Measurements from ENCODE around the gene ARHGEF16.

Gene ARHGEF16

DNA sequence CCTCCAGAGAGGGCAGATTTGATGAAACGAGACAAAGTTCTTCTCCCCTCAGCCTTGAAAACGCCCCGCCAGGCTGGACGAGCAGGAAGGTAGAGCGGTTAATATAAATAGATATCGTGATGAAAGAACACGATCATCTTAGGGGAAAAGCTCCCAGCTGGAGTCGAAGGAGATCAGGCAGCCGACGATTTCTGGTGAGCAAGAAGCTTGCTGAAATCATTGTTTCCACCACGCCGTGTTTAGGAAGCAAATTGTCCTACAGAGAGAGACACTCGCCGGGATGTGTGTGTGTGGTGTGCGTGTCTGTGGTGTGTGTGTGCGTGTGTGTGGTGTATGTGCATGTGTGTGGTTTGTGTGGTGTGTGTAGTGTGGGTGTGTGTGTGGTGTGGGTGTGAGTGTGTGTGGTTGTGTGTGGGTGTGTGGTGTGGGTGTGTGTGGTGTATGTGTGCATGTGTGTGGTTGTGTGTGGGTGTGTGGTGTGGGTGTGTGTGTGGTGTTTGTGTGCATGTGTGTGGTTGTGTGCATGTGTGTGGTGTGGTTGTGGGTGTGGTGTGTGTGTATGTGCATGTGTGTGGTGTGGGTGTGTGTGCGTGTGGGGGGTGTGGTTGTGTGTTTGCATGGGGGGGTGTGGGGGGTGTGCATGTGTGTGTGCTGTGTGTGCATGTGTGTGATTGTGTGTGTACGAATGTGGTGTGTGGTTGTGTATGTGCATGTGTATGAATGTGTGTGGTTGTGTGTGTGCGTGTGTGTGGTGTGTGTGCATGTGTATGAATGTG, 44.9 kb upstream of the ARHGEF16 start:
- DNase-seq (ENCODE audit: extremely low read depth, low read depth), result no peak
- no peak overlapping the region for H3K4me3 ChIP-seq (replicated peaks; ENCODE audit: low read depth, low read length)
- TF ChIP-seq, protein P1, sequence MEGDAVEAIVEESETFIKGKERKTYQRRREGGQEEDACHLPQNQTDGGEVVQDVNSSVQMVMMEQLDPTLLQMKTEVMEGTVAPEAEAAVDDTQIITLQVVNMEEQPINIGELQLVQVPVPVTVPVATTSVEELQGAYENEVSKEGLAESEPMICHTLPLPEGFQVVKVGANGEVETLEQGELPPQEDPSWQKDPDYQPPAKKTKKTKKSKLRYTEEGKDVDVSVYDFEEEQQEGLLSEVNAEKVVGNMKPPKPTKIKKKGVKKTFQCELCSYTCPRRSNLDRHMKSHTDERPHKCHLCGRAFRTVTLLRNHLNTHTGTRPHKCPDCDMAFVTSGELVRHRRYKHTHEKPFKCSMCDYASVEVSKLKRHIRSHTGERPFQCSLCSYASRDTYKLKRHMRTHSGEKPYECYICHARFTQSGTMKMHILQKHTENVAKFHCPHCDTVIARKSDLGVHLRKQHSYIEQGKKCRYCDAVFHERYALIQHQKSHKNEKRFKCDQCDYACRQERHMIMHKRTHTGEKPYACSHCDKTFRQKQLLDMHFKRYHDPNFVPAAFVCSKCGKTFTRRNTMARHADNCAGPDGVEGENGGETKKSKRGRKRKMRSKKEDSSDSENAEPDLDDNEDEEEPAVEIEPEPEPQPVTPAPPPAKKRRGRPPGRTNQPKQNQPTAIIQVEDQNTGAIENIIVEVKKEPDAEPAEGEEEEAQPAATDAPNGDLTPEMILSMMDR (IDR thresholded peaks at IDR 0.05; ENCODE audit: low read depth, low read length, missing control alignments), result no peak

DNA sequence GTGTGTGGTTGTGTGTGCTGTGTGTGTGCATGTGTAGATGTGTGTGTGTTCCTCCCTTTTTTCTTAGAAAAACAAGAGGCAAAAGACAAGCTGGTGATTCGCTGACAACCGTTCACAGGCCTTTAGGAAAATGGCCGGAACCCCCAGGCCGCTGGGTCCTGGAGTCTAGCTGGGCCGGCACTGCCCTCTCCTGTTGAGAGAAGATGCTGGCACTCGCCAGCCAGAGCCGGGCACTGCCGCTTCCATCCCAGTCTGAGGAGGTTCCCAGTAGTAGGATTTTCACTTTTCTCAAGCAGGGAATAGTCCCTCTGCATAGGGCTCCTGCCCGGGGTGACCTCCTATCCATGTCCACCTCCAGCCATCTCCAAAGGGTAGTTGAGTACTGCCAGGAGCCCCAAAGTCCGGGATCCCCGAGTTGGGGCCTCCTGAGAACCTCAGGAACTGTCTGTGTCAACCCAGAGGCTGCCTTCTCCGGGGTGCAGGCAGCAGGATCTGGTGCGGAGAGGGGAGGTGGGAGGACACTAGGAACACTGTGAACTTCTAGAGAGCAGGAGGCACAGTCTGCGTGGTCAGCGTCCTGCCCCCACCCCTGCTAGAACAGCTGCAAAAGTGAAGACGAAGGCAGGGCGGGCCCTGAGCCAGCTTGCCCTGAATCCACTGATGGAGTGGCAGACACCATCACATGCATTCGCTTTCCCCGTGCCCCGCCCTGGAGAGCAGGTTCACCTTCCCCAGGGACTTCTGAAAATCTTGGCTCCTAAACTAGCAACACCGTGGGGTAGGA, 44.1 kb upstream of the ARHGEF16 start:
- TF ChIP-seq, protein P1 (IDR thresholded peaks at IDR 0.05; ENCODE audit: low read depth, low read length, missing control alignments), result peak; percentile 49
- no peak for DNase-seq (ENCODE audit: extremely low read depth, low read depth)
- no peak overlapping the region for H3K4me3 ChIP-seq (replicated peaks; ENCODE audit: low read depth, low read length)

DNA sequence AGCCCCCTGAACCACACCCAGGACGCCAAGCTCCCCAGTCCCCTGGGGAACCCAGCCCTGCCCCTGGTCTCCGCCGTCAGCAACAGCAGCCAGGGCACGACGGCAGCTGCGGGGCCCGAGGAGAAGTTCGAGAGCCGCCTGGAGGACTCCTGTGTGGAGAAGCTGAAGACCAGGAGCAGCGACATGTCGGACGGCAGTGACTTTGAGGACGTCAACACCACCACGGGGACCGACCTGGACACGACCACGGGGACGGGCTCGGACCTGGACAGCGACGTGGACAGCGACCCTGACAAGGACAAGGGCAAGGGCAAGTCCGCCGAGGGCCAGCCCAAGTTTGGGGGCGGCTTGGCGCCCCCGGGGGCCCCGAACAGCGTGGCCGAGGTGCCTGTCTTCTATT, 42.7 kb upstream of the ARHGEF16 start:
- TF ChIP-seq, protein P1 (IDR thresholded peaks at IDR 0.05; ENCODE audit: low read depth, low read length, missing control alignments), result no peak
- H3K4me3 ChIP-seq (replicated peaks; ENCODE audit: low read depth, low read length), result no peak overlapping the region
- DNase-seq (ENCODE audit: extremely low read depth, low read depth), result no peak

DNA sequence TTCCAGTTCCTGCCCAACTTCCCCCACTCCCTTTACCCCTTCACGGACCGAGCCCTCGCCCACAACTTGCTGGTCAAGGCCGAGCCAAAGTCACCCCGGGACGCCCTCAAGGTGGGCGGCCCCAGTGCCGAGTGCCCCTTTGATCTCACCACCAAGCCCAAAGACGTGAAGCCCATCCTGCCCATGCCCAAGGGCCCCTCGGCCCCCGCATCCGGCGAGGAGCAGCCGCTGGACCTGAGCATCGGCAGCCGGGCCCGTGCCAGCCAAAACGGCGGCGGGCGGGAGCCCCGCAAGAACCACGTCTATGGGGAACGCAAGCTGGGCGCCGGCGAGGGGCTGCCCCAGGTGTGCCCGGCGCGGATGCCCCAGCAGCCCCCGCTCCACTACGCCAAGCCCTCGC, 42.1 kb upstream of the ARHGEF16 start:
- TF ChIP-seq, protein P1 (IDR thresholded peaks at IDR 0.05; ENCODE audit: low read depth, low read length, missing control alignments), result no peak
- no peak for DNase-seq (ENCODE audit: extremely low read depth, low read depth)
- no peak overlapping the region for H3K4me3 ChIP-seq (replicated peaks; ENCODE audit: low read depth, low read length)

DNA sequence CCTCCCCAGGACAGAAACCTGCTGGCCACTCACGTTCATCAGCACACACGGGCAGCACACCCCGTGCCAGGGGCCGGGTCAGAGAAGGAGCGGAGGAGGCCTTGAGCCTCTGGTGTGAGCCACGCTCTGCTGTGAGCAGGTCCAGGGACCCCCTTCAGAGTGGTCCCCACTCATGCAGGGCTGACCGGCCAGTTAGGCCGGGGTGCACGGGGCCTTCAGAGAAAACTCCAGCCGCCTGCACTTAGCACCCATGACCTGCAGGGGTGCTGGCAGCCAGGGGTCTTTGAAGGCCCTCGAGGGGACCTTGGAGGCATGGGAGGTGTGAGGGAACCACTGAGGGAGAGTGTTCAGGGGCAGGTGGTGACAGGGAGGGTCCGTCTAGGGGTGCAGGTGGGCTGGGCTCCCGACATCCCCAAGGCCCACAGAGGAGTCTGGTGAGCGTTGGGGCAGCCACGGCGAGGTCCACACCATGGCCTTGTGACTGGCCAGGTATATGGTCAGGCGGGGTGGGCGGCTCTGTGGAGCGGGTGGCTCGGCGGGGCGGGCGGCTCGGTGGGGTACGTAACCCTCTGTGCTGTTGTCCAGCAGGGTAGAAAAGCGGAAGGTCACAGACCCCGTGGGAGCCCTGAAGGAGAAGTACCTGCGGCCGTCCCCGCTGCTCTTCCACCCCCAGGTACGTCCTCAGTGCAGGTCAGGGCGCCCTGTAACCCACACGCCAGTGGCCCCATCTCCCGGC, 40.3 kb upstream of the ARHGEF16 start:
- no peak for DNase-seq (ENCODE audit: extremely low read depth, low read depth)
- TF ChIP-seq, protein P1 (IDR thresholded peaks at IDR 0.05; ENCODE audit: low read depth, low read length, missing control alignments), result no peak

DNA sequence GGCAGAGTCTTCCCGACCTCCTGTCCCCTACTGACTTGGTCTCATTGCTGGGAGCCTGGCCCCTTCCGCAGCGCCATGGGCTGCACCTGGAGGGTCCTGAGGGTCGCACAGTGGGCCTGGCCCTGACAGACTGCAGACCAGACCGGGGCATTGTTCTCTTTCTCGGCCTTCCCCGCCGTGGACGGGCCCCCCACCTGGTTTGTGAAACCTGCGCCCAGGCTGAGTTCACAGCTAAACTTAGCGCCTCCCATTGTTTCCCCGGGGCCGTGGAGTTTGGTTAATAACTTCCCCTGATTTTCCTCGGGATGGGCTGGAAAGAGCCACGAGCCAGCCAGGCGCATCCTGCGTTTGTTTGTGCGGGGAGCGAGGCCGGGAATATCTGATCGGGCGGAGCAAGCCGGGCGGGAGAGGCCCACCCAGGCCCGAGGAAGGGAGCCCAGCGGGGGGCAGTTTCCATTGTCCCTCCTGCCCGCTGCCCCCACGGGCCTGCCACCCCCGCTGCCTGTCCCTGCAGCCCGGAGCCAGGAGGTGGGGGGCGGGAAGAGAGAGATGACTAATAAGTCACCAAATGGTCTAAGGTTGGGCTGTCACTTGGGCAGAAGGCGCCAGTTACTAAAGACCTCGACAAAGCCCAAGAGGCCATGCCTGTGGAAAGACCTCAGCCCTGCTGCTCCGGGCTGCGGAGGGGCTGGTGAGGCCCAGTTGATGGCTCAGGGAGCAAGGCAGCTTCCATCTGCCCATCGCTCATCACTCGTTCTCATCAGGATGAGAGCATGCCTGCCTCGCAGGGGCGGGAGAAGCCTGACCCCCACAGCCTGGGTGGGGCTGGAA, 39.0 kb upstream of the ARHGEF16 start:
- H3K4me3 ChIP-seq (replicated peaks; ENCODE audit: low read depth, low read length), result no peak overlapping the region
- DNase-seq (ENCODE audit: extremely low read depth, low read depth), result no peak
- TF ChIP-seq, protein P1 (IDR thresholded peaks at IDR 0.05; ENCODE audit: low read depth, low read length, missing control alignments), result no peak

More for the DNA sequence above, 40.3 kb upstream of the ARHGEF16 start:
- no peak overlapping the region for H3K4me3 ChIP-seq (replicated peaks; ENCODE audit: low read depth, low read length)
